Mesendoderm (in vitro differentiated cells): Measurements from ENCODE around the gene POLR1D.

ENCODE experiments used
- DNase-seq: peaks from one replicate; pipeline ENCODE4 v3.0.0; 2013
- H2AK5ac ChIP-seq: 2 replicates; pipeline ENCODE4 v1.6.1; 2013; ENCODE audit warnings: low read length, inconsistent platforms
- H2BK120ac ChIP-seq: 2 replicates; pipeline ENCODE4 v1.6.1; 2013; ENCODE audit warnings: low read depth, mild to moderate bottlenecking, low read length, moderate library complexity, mixed read lengths
- H2BK15ac ChIP-seq: replicated peaks from 2 replicates; pipeline ENCODE4 v1.6.1; 2013; ENCODE audit warnings: low read depth, mild to moderate bottlenecking, moderate library complexity
- H2BK5ac ChIP-seq: 2 replicates; pipeline ENCODE4 v1.6.1; 2013; ENCODE audit warnings: low read length, inconsistent platforms
- H3K18ac ChIP-seq: 2 replicates; pipeline ENCODE4 v1.6.1; 2013; ENCODE audit warnings: mild to moderate bottlenecking, low read length, mixed read lengths
- H3K23ac ChIP-seq: one replicate; pipeline ENCODE4 v1.6.1; 2013; ENCODE audit warnings: low read length
- H3K27ac ChIP-seq: 2 replicates; pipeline ENCODE4 v1.5.1; 2013; ENCODE audit warnings: low read depth, mild to moderate bottlenecking, inconsistent platforms, low read length, moderate library complexity
- H3K27me3 ChIP-seq: 2 replicates; pipeline ENCODE4 v1.6.1; 2013; ENCODE audit warnings: low read length, control low read depth, mild to moderate bottlenecking, inconsistent platforms; ENCODE audit not compliant: insufficient read depth, poor library complexity
- H3K36me3 ChIP-seq: 2 replicates; pipeline ENCODE4 v1.6.1; 2013; ENCODE audit warnings: low read length, inconsistent platforms; ENCODE audit not compliant: control insufficient read depth, insufficient read depth
- H3K4ac ChIP-seq: one replicate; pipeline ENCODE4 v1.6.1; 2013; ENCODE audit warnings: low read depth, mild to moderate bottlenecking, low read length, moderate library complexity
- H3K4me1 ChIP-seq: 2 replicates; pipeline ENCODE4 v1.6.1; 2013; ENCODE audit warnings: low read depth, low read length, inconsistent platforms; ENCODE audit not compliant: control insufficient read depth
- H3K4me2 ChIP-seq: 2 replicates; pipeline ENCODE4 v1.6.1; 2013; ENCODE audit warnings: low read length
- H3K4me3 ChIP-seq: 2 replicates; pipeline ENCODE4 v1.5.1; 2013; ENCODE audit warnings: mild to moderate bottlenecking, low read length
- H3K56ac ChIP-seq: one replicate; pipeline ENCODE4 v1.6.1; 2013; ENCODE audit warnings: low read length
- H3K79me1 ChIP-seq: 2 replicates; pipeline ENCODE4 v1.6.1; 2013; ENCODE audit warnings: low read length, inconsistent platforms
- H3K79me2 ChIP-seq: 2 replicates; pipeline ENCODE4 v1.6.1; 2013; ENCODE audit warnings: mild to moderate bottlenecking, low read length; ENCODE audit not compliant: control insufficient read depth, insufficient read depth
- H3K9ac ChIP-seq: 2 replicates; pipeline ENCODE4 v1.6.1; 2013; ENCODE audit warnings: low read length, inconsistent platforms
- H4K5ac ChIP-seq: one replicate; pipeline ENCODE4 v1.6.1; 2013; ENCODE audit warnings: low read length
- H4K8ac ChIP-seq: one replicate; pipeline ENCODE4 v1.6.1; 2013; ENCODE audit warnings: low read depth, mild to moderate bottlenecking, control low read depth, low read length, moderate library complexity
- WGBS: extraction: QIAGEN DNeasy Blood & Tissue Kit; methylation state at CpG from one replicate; pipeline ENCODE4 v1.1.7; 2013; ENCODE audit warnings: low lambda C conversion rate, missing lambda C conversion rate; ENCODE audit not compliant: insufficient coverage; ENCODE audit errors: extremely low coverage; 5-methylcytosine and 5-hydroxymethylcytosine counted together

Gene POLR1D

GRCh38 chr13:27654816-27655215 lies 33.1 kb downstream of the POLR1D start:
- Histone ChIP-seq H3K4ac (no peak overlapping the region), H3K18ac (no peak overlapping the region), H4K8ac (no peak overlapping the region), H3K27me3 (no peaks in the 10 kb centered on the region), H3K23ac (no peak overlapping the region), H2BK15ac (no peak overlapping the region), H3K79me1 (peaks cover 2% of the 10 kb centered on the region), H4K5ac (no peak overlapping the region), H2BK5ac (no peak overlapping the region), H3K4me3 (no peak overlapping the region), H3K4me2 (no peak overlapping the region), H3K36me3 (peaks cover 6% of the 10 kb centered on the region), H2AK5ac (no peak overlapping the region), H3K56ac (no peak overlapping the region), H3K79me2 (no peaks in the 10 kb centered on the region), H2BK120ac (no peak overlapping the region), H3K4me1 (no peaks in the 10 kb centered on the region), H3K9ac (no peak overlapping the region), H3K27ac (no peak overlapping the region)
- DNase-seq: no peak
- WGBS: no CpG with 5 or more reads among the region's 1 CpG

GRCh38 chr13:27657724-27658123 lies 36.0 kb downstream of the POLR1D start:
- Histone ChIP-seq H2BK5ac (no peak overlapping the region), H2BK15ac (no peak overlapping the region), H2BK120ac (no peak overlapping the region), H3K36me3 (no peaks in the 10 kb centered on the region), H3K4me1 (no peaks in the 10 kb centered on the region), H3K27ac (no peak overlapping the region), H4K5ac (no peak overlapping the region), H4K8ac (no peak overlapping the region), H3K79me1 (peaks cover 8% of the 10 kb centered on the region), H3K79me2 (peaks cover 3% of the 10 kb centered on the region), H3K23ac (no peak overlapping the region), H3K4me3 (no peak overlapping the region), H3K4ac (no peak overlapping the region), H3K9ac (no peak overlapping the region), H3K4me2 (no peak overlapping the region), H2AK5ac (no peak overlapping the region), H3K56ac (no peak overlapping the region), H3K27me3 (no peaks in the 10 kb centered on the region), H3K18ac (no peak overlapping the region)
- no peak for DNase-seq
- no CpG with 5 or more reads among the region's 2 CpGs for WGBS

- Histone ChIP-seq H2BK5ac (no peak overlapping the region), H2AK5ac (no peak overlapping the region), H3K18ac (no peak overlapping the region), H3K4me1 (no peaks in the 10 kb centered on the region), H4K5ac (no peak overlapping the region), H3K36me3 (no peaks in the 10 kb centered on the region), H2BK15ac (no peak overlapping the region), H3K79me1 (peaks cover 8% of the 10 kb centered on the region), H3K79me2 (peaks cover 3% of the 10 kb centered on the region), H3K4ac (no peak overlapping the region), H2BK120ac (no peak overlapping the region), H3K27ac (no peak overlapping the region), H3K4me2 (no peak overlapping the region), H3K9ac (no peak overlapping the region), H3K27me3 (no peaks in the 10 kb centered on the region), H3K56ac (no peak overlapping the region), H3K4me3 (no peak overlapping the region), H3K23ac (no peak overlapping the region), H4K8ac (no peak overlapping the region)
- no peak for DNase-seq
Measured at GRCh38 chr13:27658546-27658945, 36.9 kb downstream of the POLR1D start.

- no peak overlapping the region for H2BK120ac ChIP-seq
- no peak overlapping the region for H3K4ac ChIP-seq
- no peaks in the 10 kb centered on the region for H3K4me1 ChIP-seq
- peaks cover 8% of the 10 kb centered on the region for H3K79me1 ChIP-seq
- WGBS: no CpG with 5 or more reads among the region's 7 CpGs
- H3K36me3 ChIP-seq: no peaks in the 10 kb centered on the region
- no peak overlapping the region for H2BK15ac ChIP-seq
- no peak overlapping the region for H3K27ac ChIP-seq
- DNase-seq: no peak
- no peak overlapping the region for H3K18ac ChIP-seq
- no peak overlapping the region for H2AK5ac ChIP-seq
- H2BK5ac ChIP-seq: no peak overlapping the region
- no peaks in the 10 kb centered on the region for H3K27me3 ChIP-seq
- no peak overlapping the region for H4K5ac ChIP-seq
- no peak overlapping the region for H3K23ac ChIP-seq
- H3K4me3 ChIP-seq: no peak overlapping the region
- H3K56ac ChIP-seq: no peak overlapping the region
- H3K9ac ChIP-seq: no peak overlapping the region
- H3K4me2 ChIP-seq: no peak overlapping the region
- no peak overlapping the region for H4K8ac ChIP-seq
- H3K79me2 ChIP-seq: peaks cover 3% of the 10 kb centered on the region
Measured at GRCh38 chr13:27659145-27659865, 37.6 kb downstream of the POLR1D start.

GRCh38 chr13:27660511-27660910 lies 38.8 kb downstream of the POLR1D start:
- no peak overlapping the region for H3K4ac ChIP-seq
- H4K5ac ChIP-seq: no peak overlapping the region
- no peak overlapping the region for H2AK5ac ChIP-seq
- no peaks in the 10 kb centered on the region for H3K4me1 ChIP-seq
- no peak overlapping the region for H3K56ac ChIP-seq
- H3K79me1 ChIP-seq: peaks cover 6% of the 10 kb centered on the region
- no peak overlapping the region for H3K4me2 ChIP-seq
- no peak overlapping the region for H2BK5ac ChIP-seq
- no peak overlapping the region for H3K18ac ChIP-seq
- WGBS: no CpG with 5 or more reads among the region's 6 CpGs
- H2BK120ac ChIP-seq: no peak overlapping the region
- H2BK15ac ChIP-seq: no peak overlapping the region
- H3K4me3 ChIP-seq: no peak overlapping the region
- H3K23ac ChIP-seq: no peak overlapping the region
- no peak overlapping the region for H3K27ac ChIP-seq
- H3K79me2 ChIP-seq: peaks cover 3% of the 10 kb centered on the region
- no peak overlapping the region for H4K8ac ChIP-seq
- no peaks in the 10 kb centered on the region for H3K36me3 ChIP-seq
- H3K27me3 ChIP-seq: no peaks in the 10 kb centered on the region
- DNase-seq: no peak
- no peak overlapping the region for H3K9ac ChIP-seq

GRCh38 chr13:27661017-27661416 lies 39.3 kb downstream of the POLR1D start:
- no peak overlapping the region for H4K8ac ChIP-seq
- H3K4ac ChIP-seq: no peak overlapping the region
- H3K56ac ChIP-seq: no peak overlapping the region
- no peak overlapping the region for H2BK5ac ChIP-seq
- no peak overlapping the region for H4K5ac ChIP-seq
- peaks cover 6% of the 10 kb centered on the region for H3K79me1 ChIP-seq
- H3K23ac ChIP-seq: no peak overlapping the region
- no peak overlapping the region for H2BK120ac ChIP-seq
- DNase-seq: no peak
- H3K27me3 ChIP-seq: no peaks in the 10 kb centered on the region
- no peak overlapping the region for H3K4me2 ChIP-seq
- peaks cover 3% of the 10 kb centered on the region for H3K79me2 ChIP-seq
- no peak overlapping the region for H3K9ac ChIP-seq
- no peaks in the 10 kb centered on the region for H3K36me3 ChIP-seq
- no peak overlapping the region for H3K27ac ChIP-seq
- H3K4me3 ChIP-seq: no peak overlapping the region
- H2AK5ac ChIP-seq: no peak overlapping the region
- H3K18ac ChIP-seq: no peak overlapping the region
- no peaks in the 10 kb centered on the region for H3K4me1 ChIP-seq
- no peak overlapping the region for H2BK15ac ChIP-seq
